Sigmoid colon (tissue), 4 donors: ENCODE data around the gene TRANK1.

Source experiments
- EP300 ChIP-seq, 4 donors: sonication (generic); formaldehyde crosslinking; IDR thresholded peaks; one replicate each; pipeline ENCODE4 v1.6.1; 2017; ENCODE audit warnings: antibody characterized with exemption in 4 of 4
- POLR2A ChIP-seq, 2 donors: fragments of 450-650 bp; IDR thresholded peaks; one replicate each; pipeline ENCODE4 v1.6.1; 2016; ENCODE audit warnings: antibody characterized with exemption in 2 of 2, mild to moderate bottlenecking in 2 of 2, moderate library complexity in 2 of 2
- POLR2AphosphoS5 ChIP-seq, 4 donors: sonication (generic); formaldehyde crosslinking; IDR thresholded peaks; one replicate each; pipeline ENCODE4 v1.6.1; 2017; ENCODE audit warnings: antibody characterized with exemption in 4 of 4
- TF ChIP-seq, protein P1 (sequence below), 4 experiments: fragments of 450-650 bp in 3 of 4; fragments of 200-600 bp in 1 of 4; IDR thresholded peaks; one replicate each; pipeline ENCODE4 v1.5.1; 2016 to 2019; ENCODE audit warnings: antibody characterized with exemption in 4 of 4, mild to moderate bottlenecking in 3 of 4, moderate library complexity in 2 of 4

DNA sequence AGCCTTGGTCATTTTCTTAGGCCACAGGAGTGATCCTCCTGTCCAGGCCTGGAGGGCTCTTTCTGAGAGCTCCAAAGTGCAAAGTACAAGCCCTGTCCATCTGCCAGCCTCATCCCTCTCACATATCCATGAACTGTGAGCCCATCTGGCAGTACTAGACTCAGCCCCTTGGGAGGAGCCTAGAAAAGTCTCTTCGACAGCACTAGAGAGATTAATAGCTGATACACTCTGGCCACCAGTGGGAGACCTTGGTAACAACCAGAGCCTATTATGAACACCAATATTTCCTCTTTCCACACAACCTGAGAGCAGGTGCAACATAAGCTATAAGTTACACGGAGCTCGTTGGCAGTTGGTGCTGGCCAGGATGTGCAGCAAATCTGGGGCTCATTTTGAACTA lies 121.0 kb downstream of the TRANK1 start:
- TF ChIP-seq POLR2AphosphoS5 (IDR thresholded peaks at IDR 0.05) (no peak), EP300 (IDR thresholded peaks at IDR 0.05) (no peak), POLR2A (IDR thresholded peaks at IDR 0.05) (no peak)
- TF ChIP-seq, protein P1, sequence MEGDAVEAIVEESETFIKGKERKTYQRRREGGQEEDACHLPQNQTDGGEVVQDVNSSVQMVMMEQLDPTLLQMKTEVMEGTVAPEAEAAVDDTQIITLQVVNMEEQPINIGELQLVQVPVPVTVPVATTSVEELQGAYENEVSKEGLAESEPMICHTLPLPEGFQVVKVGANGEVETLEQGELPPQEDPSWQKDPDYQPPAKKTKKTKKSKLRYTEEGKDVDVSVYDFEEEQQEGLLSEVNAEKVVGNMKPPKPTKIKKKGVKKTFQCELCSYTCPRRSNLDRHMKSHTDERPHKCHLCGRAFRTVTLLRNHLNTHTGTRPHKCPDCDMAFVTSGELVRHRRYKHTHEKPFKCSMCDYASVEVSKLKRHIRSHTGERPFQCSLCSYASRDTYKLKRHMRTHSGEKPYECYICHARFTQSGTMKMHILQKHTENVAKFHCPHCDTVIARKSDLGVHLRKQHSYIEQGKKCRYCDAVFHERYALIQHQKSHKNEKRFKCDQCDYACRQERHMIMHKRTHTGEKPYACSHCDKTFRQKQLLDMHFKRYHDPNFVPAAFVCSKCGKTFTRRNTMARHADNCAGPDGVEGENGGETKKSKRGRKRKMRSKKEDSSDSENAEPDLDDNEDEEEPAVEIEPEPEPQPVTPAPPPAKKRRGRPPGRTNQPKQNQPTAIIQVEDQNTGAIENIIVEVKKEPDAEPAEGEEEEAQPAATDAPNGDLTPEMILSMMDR (IDR thresholded peaks at IDR 0.05), result no peak
